Mucosa of descending colon (tissue), 3 donors: ENCODE measurements around the gene FBXO21. TPM values are rescaled to one million over a fixed set of nuclear protein-coding genes. Genes with fewer than 3 reads are reported as not detected.
"Not testable (repeated sequence)": the region's sequence is repeated elsewhere in the genome, so short reads cannot be mapped to it uniquely, and the experiment has no call there.

Source experiments
- ATAC-seq: fragments of 200-7000 bp; cut with Tn5 transposase; one replicate; pipeline ENCODE4 v1.9.1; 2020; ENCODE audit warnings: mild to moderate bottlenecking, moderate library complexity
- DNase-seq, 3 donors: peaks; one replicate each; pipeline ENCODE4 v3.0.0-alpha.2; 2020
- H3K36me3 ChIP-seq: fragments of 200-600 bp; one replicate; pipeline ENCODE4 v1.8.0; 2021; ENCODE audit warnings: low read depth, mild to moderate bottlenecking
- H3K4me1 ChIP-seq: fragments of 200-600 bp; one replicate; pipeline ENCODE4 v1.8.0; 2021; ENCODE audit warnings: low read depth, mild to moderate bottlenecking
- H3K4me3 ChIP-seq: fragments of 200-600 bp; one replicate; pipeline ENCODE4 v1.8.0; 2021; ENCODE audit warnings: mild to moderate bottlenecking
- H3K9me3 ChIP-seq: fragments of 200-600 bp; one replicate; pipeline ENCODE4 v1.8.0; 2021; ENCODE audit warnings: mild to moderate bottlenecking
- CTCF ChIP-seq: fragments of 200-600 bp; IDR thresholded peaks from one replicate; pipeline ENCODE4 v1.8.0; 2022; ENCODE audit warnings: antibody characterized with exemption, mild to moderate bottlenecking
- intact Hi-C, 2 donors: fragments of 100-400 bp; cut with DNase I in 1 of 2; cut with micrococcal nuclease in 1 of 2; formaldehyde crosslinking; loops; one replicate each; pipeline versions ENCODE4 v1.11.0 to v1.11.1; 2022; cut with DNase I, micrococcal nuclease
- total RNA-seq, 3 donors: library from RNA; stranded (reverse); fragmentation: NEBNext Ultra II Directional in 2 of 3; extraction: Animal tissue kit (Norgen Biotek cat#: 25700) in 2 of 3; gene quantifications; one replicate each; pipeline versions ENCODE4 v1.2.1 to v1.2.4, GENCODE V29; 2021 to 2023
- donor health status: DM: no; HTN: no; CAD: no; lungs with moderate emphysema.
- donor health status: DM: no; HTN: no; CAD: no.
- donor health status: DM: no; HTN: yes; CAD: no.

The FBXO21 gene
- total RNA-seq, 3 donors from 2014 or later: 14.7 to 44.6 (median 30.7) TPM

DNA sequence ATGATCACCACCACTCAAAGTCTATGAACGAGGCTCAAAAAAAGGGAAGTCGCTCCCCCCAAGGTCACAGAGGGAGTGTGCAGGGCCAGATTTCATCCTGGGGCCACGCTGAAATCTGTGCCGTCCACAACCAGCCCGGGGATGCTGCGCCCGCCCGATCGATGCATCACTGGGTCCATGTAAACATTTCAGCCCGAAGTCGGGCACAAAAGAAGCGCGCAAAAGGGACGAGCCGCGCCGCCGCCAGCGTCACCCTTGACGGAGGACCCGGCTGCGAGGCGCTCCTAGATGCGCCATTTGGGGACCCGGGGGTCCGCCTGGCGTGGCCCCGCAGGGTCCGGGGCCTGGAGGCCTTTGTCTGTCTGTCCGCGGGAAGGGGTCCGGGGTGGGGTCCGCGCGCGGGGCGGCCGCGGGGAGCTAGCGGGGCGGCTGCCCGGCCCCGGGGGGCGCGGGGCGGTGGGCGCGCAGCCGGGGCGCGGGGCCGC lies 503 bp downstream of the FBXO21 start:
- H3K36me3 ChIP-seq: no peaks in the 10 kb centered on the region
- peak; percentile 35 to 59 (median 56) for DNase-seq
- no peaks in the 10 kb centered on the region for H3K4me1 ChIP-seq
- H3K9me3 ChIP-seq: no peaks in the 10 kb centered on the region
- peak; percentile 15 for ATAC-seq
- intact Hi-C loops: no loop called here
- peak overlapping the region; percentile 79 for H3K4me3 ChIP-seq
- TF ChIP-seq CTCF: no peak

- Histone ChIP-seq H3K4me1 (no peaks in the 10 kb centered on the region), H3K9me3 (no peaks in the 10 kb centered on the region), H3K4me3 (peak overlapping the region; percentile 79), H3K36me3 (no peaks in the 10 kb centered on the region)
- no peak for TF ChIP-seq CTCF
- DNase-seq (peak in 2 of 3 donors; percentile 10 to 25), ATAC-seq (no peak)
- intact Hi-C loops: no loop called here
These were observed 1.1 kb downstream of the FBXO21 start for GRCh38 chr12:117188961-117189724.

- intact Hi-C loops: no loop called here
- DNase-seq (no peak), ATAC-seq (no peak)
- TF ChIP-seq CTCF: no peak
- no peaks in the 10 kb centered on the region for H3K9me3 ChIP-seq
- no peaks in the 10 kb centered on the region for H3K4me1 ChIP-seq
- H3K4me3 ChIP-seq: no peak overlapping the region
- no peaks in the 10 kb centered on the region for H3K36me3 ChIP-seq
These were observed 2.1 kb downstream of the FBXO21 start for GRCh38 chr12:117188121-117188665.

DNA sequence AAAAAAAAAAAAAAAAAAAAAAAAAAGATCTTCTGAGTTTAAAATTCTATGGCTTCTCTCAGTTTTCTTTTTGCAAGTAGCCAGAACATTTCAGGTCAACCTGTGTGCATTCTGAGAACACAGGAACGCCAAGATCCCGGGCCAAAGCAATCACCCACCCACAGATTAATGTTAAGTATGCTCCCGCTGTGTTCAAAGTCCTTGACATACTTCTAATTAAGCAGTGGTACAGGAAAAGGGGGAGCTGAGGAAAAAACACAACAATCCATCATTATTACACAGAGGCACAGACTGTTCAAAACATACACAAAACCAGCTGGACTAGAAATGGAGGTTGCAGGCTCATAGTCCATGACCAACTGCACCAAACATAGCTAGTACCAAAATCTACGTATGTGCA lies 2.8 kb downstream of the FBXO21 start:
- DNase-seq (no peak), ATAC-seq (no peak)
- H3K9me3 ChIP-seq: no peaks in the 10 kb centered on the region
- TF ChIP-seq CTCF: no peak
- H3K4me3 ChIP-seq: no peak overlapping the region
- H3K36me3 ChIP-seq: no peaks in the 10 kb centered on the region
- no peaks in the 10 kb centered on the region for H3K4me1 ChIP-seq
- intact Hi-C loops: no loop called here

- TF ChIP-seq CTCF: no peak
- Histone ChIP-seq H3K4me1 (no peaks in the 10 kb centered on the region), H3K36me3 (no peaks in the 10 kb centered on the region), H3K9me3 (peaks cover 5% of the 10 kb centered on the region), H3K4me3 (no peak overlapping the region)
- intact Hi-C loops: no loop called here
- ATAC-seq (no peak), DNase-seq (no peak)
These were observed 7.4 kb downstream of the FBXO21 start for GRCh38 chr12:117182866-117183265.

GRCh38 chr12:117181468-117181843 lies 8.8 kb downstream of the FBXO21 start:
- H3K36me3 ChIP-seq, DNase-seq, H3K9me3 ChIP-seq, intact Hi-C loops, H3K4me3 ChIP-seq, H3K4me1 ChIP-seq, ATAC-seq: not testable (repeated sequence)
